Hepatocyte (in vitro differentiated cells): ENCODE results near the gene RBM15B.

ENCODE experiments used
- CTCF ChIP-seq: fragments of 200-600 bp; sonication (generic); IDR thresholded peaks from 2 replicates; pipeline ENCODE4 v1.5.1; 2016; ENCODE audit warnings: antibody characterized with exemption, mild to moderate bottlenecking; ENCODE audit not compliant: poor library complexity
- EZH2 ChIP-seq: fragments of 200-600 bp; sonication (generic); IDR thresholded peaks from 2 replicates; pipeline ENCODE4 v1.6.1; 2016; ENCODE audit warnings: antibody characterized with exemption, mild to moderate bottlenecking, borderline replicate concordance
- EZH2phosphoT487 ChIP-seq: fragments of 200-600 bp; sonication (generic); IDR thresholded peaks from one replicate; pipeline ENCODE4 v1.6.1; 2018; ENCODE audit warnings: antibody characterized with exemption, mild to moderate bottlenecking, low read depth, moderate library complexity; ENCODE audit not compliant: unreplicated experiment, severe bottlenecking

GRCh38 chr3:51362476-51362875 lies 28.6 kb upstream of the RBM15B start:
- no peak for TF ChIP-seq CTCF
- no peak for TF ChIP-seq EZH2phosphoT487
- no peak for TF ChIP-seq EZH2
